DOHH2 (cell line): ENCODE data around the gene CCDC190.

Experiments
- EZH2phosphoT487 ChIP-seq: fragments of 200-600 bp; sonication (generic); IDR thresholded peaks from 2 replicates; pipeline ENCODE4 v1.6.1; 2017; ENCODE audit warnings: borderline replicate concordance, mild to moderate bottlenecking, antibody characterized with exemption, low read length, moderate library complexity, mixed read lengths
- TF ChIP-seq, protein P1 (sequence below): fragments of 200-600 bp; sonication (generic); IDR thresholded peaks from one replicate; pipeline ENCODE4 v1.5.1; 2014; ENCODE audit warnings: antibody characterized with exemption, mild to moderate bottlenecking, low read depth, low read length; ENCODE audit not compliant: poor library complexity, severe bottlenecking

GRCh38 chr1:162877412-162877811 is 16.4 kb upstream of the CCDC190 start:
- TF ChIP-seq, protein P1, sequence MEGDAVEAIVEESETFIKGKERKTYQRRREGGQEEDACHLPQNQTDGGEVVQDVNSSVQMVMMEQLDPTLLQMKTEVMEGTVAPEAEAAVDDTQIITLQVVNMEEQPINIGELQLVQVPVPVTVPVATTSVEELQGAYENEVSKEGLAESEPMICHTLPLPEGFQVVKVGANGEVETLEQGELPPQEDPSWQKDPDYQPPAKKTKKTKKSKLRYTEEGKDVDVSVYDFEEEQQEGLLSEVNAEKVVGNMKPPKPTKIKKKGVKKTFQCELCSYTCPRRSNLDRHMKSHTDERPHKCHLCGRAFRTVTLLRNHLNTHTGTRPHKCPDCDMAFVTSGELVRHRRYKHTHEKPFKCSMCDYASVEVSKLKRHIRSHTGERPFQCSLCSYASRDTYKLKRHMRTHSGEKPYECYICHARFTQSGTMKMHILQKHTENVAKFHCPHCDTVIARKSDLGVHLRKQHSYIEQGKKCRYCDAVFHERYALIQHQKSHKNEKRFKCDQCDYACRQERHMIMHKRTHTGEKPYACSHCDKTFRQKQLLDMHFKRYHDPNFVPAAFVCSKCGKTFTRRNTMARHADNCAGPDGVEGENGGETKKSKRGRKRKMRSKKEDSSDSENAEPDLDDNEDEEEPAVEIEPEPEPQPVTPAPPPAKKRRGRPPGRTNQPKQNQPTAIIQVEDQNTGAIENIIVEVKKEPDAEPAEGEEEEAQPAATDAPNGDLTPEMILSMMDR, result no peak
- TF ChIP-seq EZH2phosphoT487, result no peak
